HepG2 (cell line): ENCODE measurements around the gene C1orf198. TPM values are rescaled to one million over a fixed set of nuclear protein-coding genes. Genes with fewer than 3 reads are reported as not detected.
A peak's percentile ranks its signal among the peaks of the same experiment; 100 is the strongest.

Experiments used
- ATAC-seq: fragments of 200-7000 bp; cut with Tn5 transposase; 3 replicates; pipeline ENCODE4 v1.9.1; 2020; ENCODE audit warnings: mild to moderate bottlenecking, moderate library complexity
- BruUV-seq: library from RNA; stranded (reverse); fragments of 400-500 nt; replicated peaks from 2 replicates; lab custom pipeline; 2021; lab: Mats Ljungman, UMichigan
- CTCF ChIA-PET: fragments of 300-600 bp; formaldehyde crosslinking; extraction: SDS; loops from one replicate; lab custom pipeline; 2021; ENCODE audit warnings: low total read pairs, inconsistent platforms, low intra/inter-chr PET ratio; lab: Yijun Ruan, JAX
- POLR2A ChIA-PET: fragments of 350-600 bp; sonication (Branson Sonifier 250); formaldehyde crosslinking; loops from one replicate; lab custom pipeline; 2020; ENCODE audit warnings: antibody characterized with exemption, inconsistent platforms; lab: Yijun Ruan, JAX
- DNase-seq: peaks from one replicate; pipeline ENCODE4 v3.0.0-alpha.2; 2015; ENCODE audit warnings: low spot score
- FAIRE-seq: peaks from 3 replicates; lab custom pipeline; 2011; peaks lifted over from hg19 to GRCh38; lab: Jason Lieb, UNC
- H2AFZ ChIP-seq: one replicate; pipeline ENCODE4 v1.6.1; 2011; ENCODE audit warnings: low read length, inconsistent platforms
- H3K27ac ChIP-seq: fragments of 300-600 bp; 3 replicates; pipeline ENCODE4 v1.8.0; 2011; ENCODE audit warnings: mixed run types, mild to moderate bottlenecking, mixed read lengths, low read length, inconsistent platforms; ENCODE audit not compliant: insufficient read depth; ENCODE audit errors: extremely low read length
- H3K27me3 ChIP-seq, 2 experiments: fragments of 200-600 bp in 1 of 2; 2 replicates in 1 of 2; 3 replicates in 1 of 2; pipeline versions ENCODE4 v1.6.0 to v1.8.0; 2011; ENCODE audit warnings: low read length in 2 of 2, mild to moderate bottlenecking in 2 of 2, moderate library complexity in 2 of 2, inconsistent platforms in 1 of 2; ENCODE audit not compliant: insufficient read depth in 2 of 2, control insufficient read depth in 1 of 2
- H3K36me3 ChIP-seq, 2 experiments: fragments of 200-600 bp in 1 of 2; replicated peaks in 1 of 2; 2 replicates in 1 of 2; 3 replicates in 1 of 2; pipeline versions ENCODE4 v1.5.1 to v1.8.0; 2011; ENCODE audit warnings: low read length in 2 of 2, inconsistent platforms in 1 of 2; ENCODE audit not compliant: insufficient read depth in 2 of 2, control insufficient read depth in 1 of 2
- H3K4me1 ChIP-seq: 2 replicates; pipeline ENCODE4 v1.5.1; 2012; ENCODE audit warnings: low read length, inconsistent platforms; ENCODE audit not compliant: insufficient read depth
- H3K4me2 ChIP-seq: 2 replicates; pipeline ENCODE4 v1.6.0; 2011; ENCODE audit warnings: low read depth, low read length, inconsistent platforms
- H3K4me3 ChIP-seq, 3 experiments: fragments of 200-600 bp in 1 of 3; sonication (generic), shearing (Covaris generic) in 1 of 3; replicated peaks in 1 of 3; 2 replicates each; pipeline ENCODE4 v1.5.1; 2011 to 2016; ENCODE audit warnings: low read length in 3 of 3, inconsistent platforms in 2 of 3, low read depth in 2 of 3, mild to moderate bottlenecking in 2 of 3, control low read depth in 1 of 3, mixed read lengths in 1 of 3; ENCODE audit not compliant: insufficient read depth in 1 of 3
- H3K79me2 ChIP-seq: one replicate; pipeline ENCODE4 v1.6.1; 2011; ENCODE audit warnings: low read length, inconsistent platforms; ENCODE audit not compliant: insufficient read depth
- H3K9ac ChIP-seq: 2 replicates; pipeline ENCODE4 v1.6.0; 2011; ENCODE audit warnings: mild to moderate bottlenecking, low read depth, low read length, inconsistent platforms; ENCODE audit not compliant: insufficient read depth
- H3K9me3 ChIP-seq: 2 replicates; pipeline ENCODE4 v1.5.1; 2012; ENCODE audit warnings: mild to moderate bottlenecking, low read length
- H4K20me1 ChIP-seq: 2 replicates; pipeline ENCODE4 v1.6.0; 2011; ENCODE audit warnings: inconsistent platforms, mild to moderate bottlenecking, low read length, moderate library complexity; ENCODE audit not compliant: insufficient read depth
- BHLHE40 ChIP-seq: IDR thresholded peaks from 2 replicates; pipeline ENCODE4 v1.6.1; 2011; ENCODE audit warnings: low read length, improper control_type of control experiment
- CTCF ChIP-seq: sonication (generic); formaldehyde crosslinking; IDR thresholded peaks from 2 replicates; pipeline ENCODE4 v1.5.0; 2020; ENCODE audit warnings: mild to moderate bottlenecking, missing genetic modification reagents, moderate library complexity
- KMT2A ChIP-seq: sonication (generic); formaldehyde crosslinking; IDR thresholded peaks from 2 replicates; pipeline ENCODE4 v1.4.0; 2020; ENCODE audit warnings: missing genetic modification reagents
- PREB ChIP-seq: sonication (generic); formaldehyde crosslinking; IDR thresholded peaks from 2 replicates; pipeline ENCODE4 v1.4.0; 2020; ENCODE audit warnings: missing genetic modification reagents
- RAD21 ChIP-seq: fragments of 450-650 bp; formaldehyde crosslinking; IDR thresholded peaks from 2 replicates; pipeline ENCODE4 v1.5.0; 2020; ENCODE audit warnings: mild to moderate bottlenecking
- SMC3 ChIP-seq: IDR thresholded peaks from 2 replicates; pipeline ENCODE4 v1.6.1; 2011; ENCODE audit warnings: low read length, improper control_type of control experiment
- STAG1 ChIP-seq: sonication (generic); formaldehyde crosslinking; IDR thresholded peaks from 2 replicates; pipeline ENCODE4 v1.4.0; 2020; ENCODE audit warnings: missing genetic modification reagents
- ZMAT3 ChIP-seq: sonication (generic); formaldehyde crosslinking; conservative IDR thresholded peaks from 2 replicates; pipeline ENCODE4 v1.7.0; 2021; ENCODE audit warnings: missing genetic modification reagents
- ZNF274 ChIP-seq: sonication (generic); formaldehyde crosslinking; IDR thresholded peaks from 2 replicates; pipeline ENCODE4 v1.5.1; 2020; ENCODE audit warnings: mild to moderate bottlenecking, missing genetic modification reagents
- ZNF570 ChIP-seq: sonication (generic); formaldehyde crosslinking; IDR thresholded peaks from 2 replicates; pipeline ENCODE4 v1.4.0; 2020; ENCODE audit warnings: mild to moderate bottlenecking, missing genetic modification reagents, borderline replicate concordance
- ZNF598 ChIP-seq: sonication (generic); formaldehyde crosslinking; IDR thresholded peaks from 2 replicates; pipeline ENCODE4 v1.5.1; 2020; ENCODE audit warnings: mild to moderate bottlenecking, missing genetic modification reagents, borderline replicate concordance
- ZNF891 ChIP-seq: sonication (generic); formaldehyde crosslinking; IDR thresholded peaks from 2 replicates; pipeline ENCODE4 v1.5.0; 2020; ENCODE audit warnings: mild to moderate bottlenecking, missing genetic modification reagents
- WGBS: methylation state at CpG from one replicate; pipeline ENCODE4 v1.1.6; 2017; ENCODE audit warnings: low lambda C conversion rate; 5-methylcytosine and 5-hydroxymethylcytosine counted together
- in situ Hi-C: cut with HindIII; loops from 2 replicates; pipeline ENCODE4 v1.10.0; 2017; ENCODE audit warnings: low pct_unique_long_range_greater_than_20kb; ENCODE audit not compliant: extremely low pct_ligation_motif_present
- intact Hi-C: fragments of 100-400 bp; cut with micrococcal nuclease; formaldehyde crosslinking; loops from one replicate; pipeline ENCODE4 v1.10.0; 2022; ENCODE audit not compliant: unreplicated experiment
- polyA plus RNA-seq, 8 experiments: library from polyadenylated mRNA; depleted of rRNA in 3 of 8; stranded (reverse) in 7 of 8; unstranded in 1 of 8; fragments of >200 nt; fragmentation: Illumina TruSeq in 4 of 8; extraction: Trizol in 4 of 8; gene quantifications; 2 replicates each; pipeline versions ENCODE4 v1.2.1 to v1.2.3, GENCODE V29; 2011 to 2016; ENCODE audit warnings: low read depth in 4 of 8, missing spikeins in 1 of 8, mixed read lengths in 1 of 8; ENCODE audit not compliant: insufficient read depth in 1 of 8
- total RNA-seq, 5 experiments: library from RNA; depleted of rRNA; stranded (reverse); fragments of >200 nt; fragmentation: Illumina TruSeq; extraction: Trizol; gene quantifications; 2 replicates each; pipeline ENCODE4 v1.2.3, GENCODE V29; 2016; ENCODE audit warnings: low read depth in 1 of 5

C1orf198 gene
- total and polyA plus RNA-seq, 2 of the 13 experiments (the other 11 are each of a cell fraction or from before 2014, with no cell fraction given) = 12.7 to 13.4 TPM

- WGBS = 68% methylated on average over 12 of the region's 13 CpGs
- DNase-seq = peak; percentile 31
- Histone ChIP-seq H4K20me1 (no peaks in the 10 kb centered on the region), H3K9ac (no peak overlapping the region), H3K79me2 (no peaks in the 10 kb centered on the region), H3K36me3 (no peaks in the 10 kb centered on the region), H3K4me3 (no peak overlapping the region), H3K27ac (no peak overlapping the region), H3K27me3 (peaks cover 0 to 6% of the 10 kb centered on the region in 2 experiments; a peak in 1 of 5 replicates), H3K4me2 (no peak overlapping the region), H3K4me1 (peaks cover 36% of the 10 kb centered on the region), H3K9me3 (no peaks in the 10 kb centered on the region), H2AFZ (no peak overlapping the region)
- CTCF ChIA-PET = interaction anchor here (1.8 kb wide), 1 partner anchor 161 kb away, joined by 6 read pairs; no protein-coding TSS in a partner anchor
- BruUV-seq = no TSS peak
- FAIRE-seq = peak; percentile 36
- intact Hi-C loops (loop anchor here (1.0 kb wide), 1 partner anchor 161 kb away; no protein-coding TSS in a partner anchor), in situ Hi-C loops (loop anchor here (25.0 kb wide), 1 partner anchor 419 kb away; no protein-coding TSS in a partner anchor)
- POLR2A ChIA-PET = no interaction called here
- TF ChIP-seq ZMAT3 (CRISPR knock-in tag) = no peak
- no peak for TF ChIP-seq ZNF891
- 0 out of 2 replicates have a peak, but pooled peaks have one; percentile 31 for TF ChIP-seq ZNF274
- TF ChIP-seq BHLHE40 = no peak
- TF ChIP-seq CTCF (CRISPR knock-in tag) = peak; percentile 75
- TF ChIP-seq SMC3 = peak; percentile 75
- TF ChIP-seq STAG1 (CRISPR knock-in tag) = peak; percentile 87
- TF ChIP-seq KMT2A (CRISPR knock-in tag) = no peak
- TF ChIP-seq ZNF598 (CRISPR knock-in tag) = no peak
- no peak for TF ChIP-seq PREB (CRISPR knock-in tag)
- peak; percentile 50; the same call in 1 of the 2 replicates for TF ChIP-seq RAD21 (CRISPR knock-in tag)
- TF ChIP-seq ZNF570 (CRISPR knock-in tag) = no peak
- ATAC-seq = peak; percentile 61
These were observed 75.4 kb downstream of the C1orf198 start for GRCh38 chr1:230792691-230793462.
